H9 (cell line): ENCODE results near the gene SLC35A4. TPM values are rescaled to one million over a fixed set of nuclear protein-coding genes. Genes with fewer than 3 reads are reported as not detected.

Experiments used
- DNase-seq: peaks from one replicate; pipeline ENCODE4 v3.0.0-alpha.2; 2017
- H2AFZ ChIP-seq: one replicate; pipeline ENCODE4 v1.6.1; 2013; ENCODE audit warnings: mild to moderate bottlenecking, low read length, control low read depth, moderate library complexity
- H2AK5ac ChIP-seq: 2 replicates; pipeline ENCODE4 v1.6.1; 2013; ENCODE audit warnings: low read length, control low read depth, mixed read lengths; ENCODE audit not compliant: insufficient read length
- H2BK120ac ChIP-seq: one replicate; pipeline ENCODE4 v1.6.1; 2013; ENCODE audit warnings: low read depth, mild to moderate bottlenecking, low read length, control low read depth, inconsistent platforms; ENCODE audit not compliant: poor library complexity, severe bottlenecking
- H2BK12ac ChIP-seq: 2 replicates; pipeline ENCODE4 v1.6.1; 2013; ENCODE audit warnings: low read length, control low read depth, mixed read lengths, low read depth; ENCODE audit not compliant: insufficient read length
- H2BK15ac ChIP-seq: 2 replicates; pipeline ENCODE4 v1.6.1; 2013; ENCODE audit warnings: low read depth, low read length, control low read depth
- H2BK20ac ChIP-seq: one replicate; pipeline ENCODE4 v1.6.1; 2013; ENCODE audit warnings: low read depth, mild to moderate bottlenecking, low read length, control low read depth, inconsistent platforms; ENCODE audit not compliant: poor library complexity, severe bottlenecking
- H2BK5ac ChIP-seq: 2 replicates; pipeline ENCODE4 v1.6.1; 2013; ENCODE audit warnings: low read length, control low read depth, mixed read lengths; ENCODE audit not compliant: insufficient read length
- H3K14ac ChIP-seq: 2 replicates; pipeline ENCODE4 v1.6.1; 2013; ENCODE audit warnings: low read length, control low read depth; ENCODE audit not compliant: insufficient read depth
- H3K18ac ChIP-seq: 2 replicates; pipeline ENCODE4 v1.6.1; 2013; ENCODE audit warnings: low read depth, mild to moderate bottlenecking, mixed read lengths, low read length, control low read depth; ENCODE audit not compliant: insufficient read length
- H3K23ac ChIP-seq: 2 replicates; pipeline ENCODE4 v1.6.1; 2013; ENCODE audit warnings: low read length, control low read depth, mixed read lengths, low read depth; ENCODE audit not compliant: insufficient read length
- H3K23me2 ChIP-seq: 2 replicates; pipeline ENCODE4 v1.6.1; 2013; ENCODE audit warnings: low read depth, mild to moderate bottlenecking, mixed read lengths, low read length, control low read depth; ENCODE audit not compliant: insufficient read length, poor library complexity, severe bottlenecking
- H3K27ac ChIP-seq: 2 replicates; pipeline ENCODE4 v1.5.1; 2013; ENCODE audit warnings: low read length, control low read depth, mixed read lengths, low read depth; ENCODE audit not compliant: insufficient read length
- H3K27me3 ChIP-seq: 2 replicates; pipeline ENCODE4 v1.6.1; 2013; ENCODE audit warnings: low read length, control low read depth, inconsistent platforms; ENCODE audit not compliant: insufficient read depth
- H3K4ac ChIP-seq: 2 replicates; pipeline ENCODE4 v1.6.1; 2013; ENCODE audit warnings: low read depth, mild to moderate bottlenecking, control low read depth, inconsistent platforms, low read length, moderate library complexity
- H3K4me1 ChIP-seq: 2 replicates; pipeline ENCODE4 v1.6.1; 2013; ENCODE audit warnings: low read length, control low read depth, inconsistent platforms; ENCODE audit not compliant: insufficient read depth
- H3K4me2 ChIP-seq: 2 replicates; pipeline ENCODE4 v1.6.1; 2013; ENCODE audit warnings: low read length, control low read depth, mixed read lengths; ENCODE audit not compliant: insufficient read length, insufficient read depth
- H3K56ac ChIP-seq: 2 replicates; pipeline ENCODE4 v1.6.1; 2013; ENCODE audit warnings: low read depth, mild to moderate bottlenecking, mixed read lengths, low read length, control low read depth; ENCODE audit not compliant: insufficient read length
- H3K79me1 ChIP-seq: 2 replicates; pipeline ENCODE4 v1.6.1; 2013; ENCODE audit warnings: low read depth, mild to moderate bottlenecking, moderate library complexity, low read length, control low read depth, inconsistent platforms; ENCODE audit not compliant: insufficient read depth, poor library complexity, severe bottlenecking
- H3K79me2 ChIP-seq: 2 replicates; pipeline ENCODE4 v1.6.1; 2013; ENCODE audit warnings: low read length, control low read depth, inconsistent platforms; ENCODE audit not compliant: insufficient read depth
- H3K9ac ChIP-seq: 2 replicates; pipeline ENCODE4 v1.6.1; 2013; ENCODE audit warnings: low read length, control low read depth, mixed read lengths; ENCODE audit not compliant: insufficient read length; ENCODE audit errors: extremely low read depth
- H3K9me3 ChIP-seq: one replicate; pipeline ENCODE4 v1.6.1; 2013; ENCODE audit warnings: low read depth, low read length, inconsistent platforms; ENCODE audit not compliant: control insufficient read depth
- H3T11ph ChIP-seq: one replicate; pipeline ENCODE4 v1.6.1; 2013; ENCODE audit warnings: mild to moderate bottlenecking, low read length, control low read depth, inconsistent platforms
- H4K20me1 ChIP-seq: one replicate; pipeline ENCODE4 v1.6.1; 2013; ENCODE audit not compliant: control insufficient read depth, insufficient read length, insufficient read depth
- H4K5ac ChIP-seq: 2 replicates; pipeline ENCODE4 v1.6.1; 2013; ENCODE audit warnings: low read depth, mild to moderate bottlenecking, mixed read lengths, low read length, control low read depth; ENCODE audit not compliant: insufficient read length
- H4K8ac ChIP-seq: replicated peaks from 2 replicates; pipeline ENCODE4 v1.6.1; 2013; ENCODE audit warnings: low read length, control low read depth, mixed read lengths, low read depth; ENCODE audit not compliant: insufficient read length
- H4K91ac ChIP-seq: 2 replicates; pipeline ENCODE4 v1.6.1; 2013; ENCODE audit warnings: low read depth, mild to moderate bottlenecking, moderate library complexity, mixed read lengths, low read length, control low read depth; ENCODE audit not compliant: insufficient read length
- H3K27ac Mint-ChIP-seq, 3 experiments: 2 replicates in 2 of 3; 3 replicates in 1 of 3; pipeline ENCODE4 v1.8.0; 2020 to 2021; ENCODE audit warnings: mixed read lengths in 3 of 3, mild to moderate bottlenecking in 1 of 3, moderate library complexity in 1 of 3
- H3K27me3 Mint-ChIP-seq: 2 replicates; pipeline ENCODE4 v1.8.0; 2021; ENCODE audit warnings: low read depth, mild to moderate bottlenecking, moderate library complexity, mixed read lengths
- H3K36me3 Mint-ChIP-seq, 3 experiments: 2 replicates in 2 of 3; 3 replicates in 1 of 3; pipeline ENCODE4 v1.8.0; 2020 to 2021; ENCODE audit warnings: low read depth in 3 of 3, mixed read lengths in 3 of 3; ENCODE audit not compliant: insufficient read depth in 1 of 3
- H3K4me1 Mint-ChIP-seq, 2 experiments: 2 replicates each; pipeline ENCODE4 v1.8.0; 2020; ENCODE audit warnings: mixed read lengths in 2 of 2
- H3K4me3 Mint-ChIP-seq, 2 experiments: 2 replicates in 1 of 2; 3 replicates in 1 of 2; pipeline ENCODE4 v1.8.0; 2020 to 2021; ENCODE audit warnings: mild to moderate bottlenecking in 2 of 2, mixed read lengths in 2 of 2, moderate library complexity in 1 of 2
- H3K9me3 Mint-ChIP-seq, 2 experiments: 2 replicates in 1 of 2; 3 replicates in 1 of 2; pipeline ENCODE4 v1.8.0; 2020; ENCODE audit warnings: mild to moderate bottlenecking in 2 of 2, mixed read lengths in 2 of 2, moderate library complexity in 1 of 2
- CTCF ChIP-seq: fragments of 200-600 bp; sonication (generic); conservative IDR thresholded peaks from 3 replicates; pipeline ENCODE4 v1.8.0; 2021; ENCODE audit warnings: antibody characterized with exemption, mild to moderate bottlenecking
- WGBS: extraction: QIAGEN DNeasy Blood & Tissue Kit; methylation state at CpG from one replicate; pipeline ENCODE4 v1.1.7; 2013; ENCODE audit warnings: missing lambda C conversion rate, low lambda C conversion rate, mixed read lengths; ENCODE audit not compliant: insufficient read length; ENCODE audit errors: extremely low coverage; 5-methylcytosine and 5-hydroxymethylcytosine counted together
- total RNA-seq: library from RNA; stranded (reverse); gene quantifications from 2 replicates; pipeline ENCODE4 v1.2.1, GENCODE V29; 2021

The SLC35A4 gene
- total RNA-seq, 1 experiment from 2014 or later, result 92.0 TPM

GRCh38 chr5:140590861-140591260 lies 26.2 kb downstream of the SLC35A4 start:
- Mint-ChIP-seq H3K4me1 (peaks cover 5 to 6% of the 10 kb centered on the region in 2 experiments), H3K27me3 (peaks cover 2% of the 10 kb centered on the region), H3K4me3 (no peak overlapping the region), H3K36me3 (no peaks in the 10 kb centered on the region), H3K9me3 (no peaks in the 10 kb centered on the region; a peak in 2 of 5 replicates), H3K27ac (no peak overlapping the region)
- no peak overlapping the region for H2BK15ac ChIP-seq
- WGBS, result no CpG with 5 or more reads among the region's 7 CpGs
- no peaks in the 10 kb centered on the region for H3K79me1 ChIP-seq
- H3T11ph ChIP-seq, result no peak overlapping the region
- H3K23ac ChIP-seq, result no peak overlapping the region
- H3K14ac ChIP-seq, result no peak overlapping the region
- no peak overlapping the region for H4K91ac ChIP-seq
- no peak overlapping the region for H2BK12ac ChIP-seq
- H4K8ac ChIP-seq, result no peak overlapping the region
- H2AK5ac ChIP-seq, result no peak overlapping the region
- H3K27ac ChIP-seq, result no peak overlapping the region
- H3K4me2 ChIP-seq, result no peak overlapping the region
- H2BK120ac ChIP-seq, result no peak overlapping the region
- no peak overlapping the region for H2AFZ ChIP-seq
- H2BK20ac ChIP-seq, result no peak overlapping the region
- DNase-seq, result no peak
- no peak overlapping the region for H3K9ac ChIP-seq
- H3K79me2 ChIP-seq, result no peaks in the 10 kb centered on the region
- no peak for TF ChIP-seq CTCF
- H2BK5ac ChIP-seq, result no peak overlapping the region
- no peaks in the 10 kb centered on the region for H3K9me3 ChIP-seq
- no peaks in the 10 kb centered on the region for H3K4me1 ChIP-seq
- no peaks in the 10 kb centered on the region for H3K27me3 ChIP-seq
- H3K56ac ChIP-seq, result no peak overlapping the region
- no peaks in the 10 kb centered on the region for H4K20me1 ChIP-seq
- no peak overlapping the region for H3K4ac ChIP-seq
- no peaks in the 10 kb centered on the region for H3K23me2 ChIP-seq
- no peak overlapping the region for H4K5ac ChIP-seq
- H3K18ac ChIP-seq, result no peak overlapping the region
